GM12878 (cell line): Measurements from ENCODE around the gene KIAA1671. TPM values are rescaled to one million over a fixed set of nuclear protein-coding genes. Genes with fewer than 3 reads are reported as not detected.

Experiments used
- ATAC-seq: fragments of 200-7000 bp; cut with Tn5 transposase; 3 replicates; pipeline ENCODE4 v1.9.1; 2020; ENCODE audit warnings: mild to moderate bottlenecking, moderate library complexity
- BruUV-seq: library from RNA; stranded (reverse); fragments of 400-500 nt; replicated peaks from 2 replicates; lab custom pipeline; 2021; lab: Mats Ljungman, UMichigan
- CTCF ChIA-PET: fragments of 300-600 bp; sonication (Branson Sonifier 250); formaldehyde crosslinking; extraction: SDS; loops from one replicate; lab custom pipeline; 2021; ENCODE audit warnings: inconsistent platforms; lab: Yijun Ruan, JAX
- POLR2A ChIA-PET: fragments of 350-600 bp; formaldehyde crosslinking; extraction: SDS; loops from one replicate; lab custom pipeline; 2021; ENCODE audit warnings: inconsistent platforms; lab: Charles Lee
- RAD21 ChIA-PET: fragments of 300-600 bp; sonication (Branson Sonifier 250); formaldehyde crosslinking; loops from one replicate; lab custom pipeline; 2023; ENCODE audit warnings: antibody characterized with exemption; ENCODE audit not compliant: unreplicated experiment; lab: Charles Lee
- SMC1A ChIA-PET: fragments of 300-600 bp; sonication (Branson Sonifier 250); formaldehyde crosslinking; loops from one replicate; lab custom pipeline; 2023; ENCODE audit not compliant: unreplicated experiment, uncharacterized antibody; lab: Charles Lee
- DNase-seq: peaks from one replicate; pipeline ENCODE4 v3.0.0-alpha.2; 2011; ENCODE audit warnings: low read depth, low spot score
- FAIRE-seq: peaks from 3 replicates; lab custom pipeline; 2011; peaks lifted over from hg19 to GRCh38; lab: Jason Lieb, UNC
- H2AFZ ChIP-seq: 2 replicates; pipeline ENCODE4 v1.6.0; 2011; ENCODE audit warnings: low read depth, low read length, control low read depth; ENCODE audit not compliant: control insufficient read depth
- H3K27ac ChIP-seq: 2 replicates; pipeline ENCODE4 v1.5.1; 2011; ENCODE audit warnings: control low read depth; ENCODE audit not compliant: control insufficient read depth, insufficient read depth
- H3K27me3 ChIP-seq, 2 experiments: replicated peaks in 1 of 2; 2 replicates each; pipeline versions ENCODE4 v1.6.0 to v1.6.1; 2011; ENCODE audit warnings: low read length in 1 of 2; ENCODE audit not compliant: control insufficient read depth in 2 of 2, insufficient read depth in 2 of 2
- H3K36me3 ChIP-seq, 2 experiments: 2 replicates each; pipeline ENCODE4 v1.5.1; 2011; ENCODE audit warnings: low read length in 1 of 2; ENCODE audit not compliant: control insufficient read depth in 2 of 2, insufficient read depth in 2 of 2
- H3K4me1 ChIP-seq: 2 replicates; pipeline ENCODE4 v1.6.1; 2011; ENCODE audit warnings: mild to moderate bottlenecking, low read length, moderate library complexity, mixed read lengths; ENCODE audit not compliant: control insufficient read depth, insufficient read depth
- H3K4me2 ChIP-seq: 2 replicates; pipeline ENCODE4 v1.6.0; 2011; ENCODE audit warnings: control low read depth; ENCODE audit not compliant: control insufficient read depth, insufficient read depth
- H3K4me3 ChIP-seq: fragments of 200-600 bp; sonication (generic); 2 replicates; pipeline ENCODE4 v1.5.1; 2016
- H3K79me2 ChIP-seq: 2 replicates; pipeline ENCODE4 v1.6.0; 2011; ENCODE audit warnings: low read length; ENCODE audit not compliant: control insufficient read depth, insufficient read depth
- H3K9ac ChIP-seq: 2 replicates; pipeline ENCODE4 v1.8.0; 2011; ENCODE audit warnings: low read length, control low read depth, mixed read lengths; ENCODE audit not compliant: control insufficient read depth, insufficient read depth
- H3K9me3 ChIP-seq: replicated peaks from 3 replicates; pipeline ENCODE4 v1.5.1; 2011; ENCODE audit warnings: mild to moderate bottlenecking, low read length; ENCODE audit not compliant: control insufficient read depth, insufficient read depth
- H4K20me1 ChIP-seq: 2 replicates; pipeline ENCODE4 v1.6.0; 2011; ENCODE audit not compliant: control insufficient read depth, insufficient read depth
- CBFB ChIP-seq: IDR thresholded peaks from 2 replicates; pipeline ENCODE4 v1.6.1; 2016; ENCODE audit warnings: antibody characterized with exemption, low read depth
- CHD2 ChIP-seq: IDR thresholded peaks from 2 replicates; pipeline ENCODE4 v1.6.1; 2011; ENCODE audit warnings: low read depth, low read length, improper control_type of control experiment, borderline replicate concordance
- CHD4 ChIP-seq: fragments of 200-600 bp; sonication (generic); IDR thresholded peaks from 2 replicates; pipeline ENCODE4 v1.6.1; 2016; ENCODE audit warnings: mild to moderate bottlenecking
- CTCF ChIP-seq, 3 experiments: IDR thresholded peaks in 2 of 3; conservative IDR thresholded peaks in 1 of 3; 2 replicates each; pipeline ENCODE4 v1.5.1; 2011; ENCODE audit warnings: low read depth in 3 of 3, low read length in 3 of 3, mild to moderate bottlenecking in 3 of 3, control low read depth in 2 of 3, moderate library complexity in 2 of 3, inconsistent platforms in 1 of 3, mixed read lengths in 1 of 3; ENCODE audit not compliant: control insufficient read depth in 2 of 3, insufficient read depth in 1 of 3; ENCODE audit errors: extremely low read depth in 1 of 3
- EED ChIP-seq: sonication (generic); IDR thresholded peaks from 2 replicates; pipeline ENCODE4 v1.6.1; 2016; ENCODE audit warnings: antibody characterized with exemption, low read depth
- ESRRA ChIP-seq: IDR thresholded peaks from 2 replicates; pipeline ENCODE4 v1.6.1; 2012; ENCODE audit warnings: mild to moderate bottlenecking, low read length, improper control_type of control experiment
- ETV6 ChIP-seq, 2 experiments: fragments of 450-650 bp in 1 of 2; IDR thresholded peaks in 1 of 2; conservative IDR thresholded peaks in 1 of 2; 2 replicates each; pipeline ENCODE4 v1.6.1; 2014; ENCODE audit warnings: antibody characterized with exemption in 1 of 2, borderline replicate concordance in 1 of 2, low read depth in 1 of 2, mild to moderate bottlenecking in 1 of 2, moderate library complexity in 1 of 2
- FOS ChIP-seq: IDR thresholded peaks from 3 replicates; pipeline ENCODE4 v1.6.1; 2011; ENCODE audit warnings: borderline replicate concordance; ENCODE audit not compliant: insufficient read length; ENCODE audit errors: extremely low read depth
- JUND ChIP-seq: IDR thresholded peaks from 2 replicates; pipeline ENCODE4 v1.6.1; 2012; ENCODE audit warnings: low read depth, mild to moderate bottlenecking, low read length, improper control_type of control experiment, moderate library complexity
- NR2C1 ChIP-seq: fragments of 450-650 bp; IDR thresholded peaks from 2 replicates; pipeline ENCODE4 v1.6.1; 2017; ENCODE audit warnings: antibody characterized with exemption, mild to moderate bottlenecking, moderate library complexity
- PAX8 ChIP-seq: fragments of 450-650 bp; IDR thresholded peaks from 2 replicates; pipeline ENCODE4 v1.6.1; 2017; ENCODE audit warnings: mild to moderate bottlenecking, moderate library complexity
- RB1 ChIP-seq: fragments of 450-650 bp; formaldehyde crosslinking; IDR thresholded peaks from 2 replicates; pipeline ENCODE4 v1.6.1; 2017; ENCODE audit warnings: mild to moderate bottlenecking, borderline replicate concordance
- RELA ChIP-seq: fragments of 450-650 bp; IDR thresholded peaks from 2 replicates; pipeline ENCODE4 v1.8.0; 2014; ENCODE audit warnings: borderline replicate concordance; ENCODE audit not compliant: partially characterized antibody
- SIN3A ChIP-seq: IDR thresholded peaks from 2 replicates; pipeline ENCODE4 v1.6.1; 2012; ENCODE audit warnings: low read depth, low read length, improper control_type of control experiment
- SIX5 ChIP-seq: IDR thresholded peaks from 2 replicates; pipeline ENCODE4 v1.6.1; 2011; ENCODE audit warnings: mild to moderate bottlenecking, low read depth, low read length, moderate library complexity; ENCODE audit not compliant: severe bottlenecking
- SMAD5 ChIP-seq: IDR thresholded peaks from 2 replicates; pipeline ENCODE4 v1.6.1; 2016; ENCODE audit warnings: antibody characterized with exemption, low read depth
- SMARCA5 ChIP-seq: fragments of 450-650 bp; IDR thresholded peaks from 2 replicates; pipeline ENCODE4 v1.6.1; 2017; ENCODE audit warnings: mild to moderate bottlenecking
- WGBS: methylation state at CpG from one replicate; pipeline ENCODE4 v1.1.6; 2016; ENCODE audit warnings: low lambda C conversion rate; ENCODE audit not compliant: insufficient replicate concordance, insufficient coverage; ENCODE audit errors: missing lambda C conversion rate; 5-methylcytosine and 5-hydroxymethylcytosine counted together
- in situ Hi-C: fragments of 300-500 bp; cut with MboI; formaldehyde crosslinking; loops from 9 replicates; pipeline ENCODE4 v1.14.3; 2018; ENCODE audit warnings: mixed read lengths
- intact Hi-C: fragments of 100-400 bp; cut with micrococcal nuclease; formaldehyde crosslinking; loops from one replicate; pipeline ENCODE4 v1.14.2; 2022; ENCODE audit not compliant: unreplicated experiment
- polyA plus RNA-seq, 11 experiments: library from polyadenylated mRNA; depleted of rRNA in 4 of 11; unstranded in 6 of 11; stranded (reverse) in 5 of 11; fragments of >200 nt; fragmentation: Nextera tagmentation in 4 of 11; fragmentation: Illumina TruSeq in 1 of 11; extraction: Ambion mirVana in 4 of 11; extraction: Trizol in 1 of 11; gene quantifications; 1 replicate in 1 of 11; 2 replicates in 10 of 11; pipeline versions ENCODE4 v1.2.1 to v1.2.3, GENCODE V29; 2011 to 2016; ENCODE audit warnings: inconsistent platforms in 2 of 11, missing spikeins in 2 of 11, low read depth in 1 of 11
- total RNA-seq, 4 experiments: library from RNA; depleted of rRNA in 3 of 4; stranded (reverse); fragments of >200 nt in 3 of 4; fragmentation: Illumina TruSeq in 1 of 4; extraction: Trizol in 1 of 4; gene quantifications; 2 replicates each; pipeline versions ENCODE4 v1.2.1 to v1.2.3, GENCODE V29; 2013 to 2021
- TF ChIP-seq, protein P1 (sequence below): IDR thresholded peaks from 2 replicates; pipeline ENCODE4 v1.6.1; 2011; ENCODE audit warnings: low read depth, low read length, improper control_type of control experiment, borderline replicate concordance
- TF ChIP-seq, protein P2 (sequence below): fragments of 450-650 bp; IDR thresholded peaks from 2 replicates; pipeline ENCODE4 v1.6.1; 2017; ENCODE audit warnings: mild to moderate bottlenecking, moderate library complexity

KIAA1671 gene
- total and polyA plus RNA-seq, 10 of the 15 experiments (the other 5 are each of a cell fraction or from before 2014, with no cell fraction given): 0.05 to 2.7 (median 0.33) TPM

DNA sequence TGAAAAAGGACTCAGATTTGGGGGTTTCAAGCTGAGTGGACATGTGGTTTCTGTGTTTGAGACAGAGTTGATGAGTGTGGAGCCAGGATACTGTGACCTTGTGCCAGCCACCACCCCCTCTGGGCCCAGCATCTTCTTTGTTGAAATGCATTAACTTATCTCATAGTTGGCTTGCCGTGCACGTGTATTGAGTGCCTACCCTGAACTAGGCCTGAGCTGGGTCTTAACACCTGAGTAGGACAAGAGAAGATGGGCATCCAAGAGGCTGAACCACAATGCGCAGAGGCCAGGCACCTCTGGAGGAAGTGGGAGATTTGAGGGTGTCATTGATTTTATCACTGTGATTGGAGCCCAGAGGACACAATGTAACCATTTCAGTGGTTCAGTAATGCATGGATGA, 129.6 kb downstream of the KIAA1671 start:
- RAD21 ChIA-PET: interaction anchor here (0.7 to 3.5 kb wide), 16 partner anchors 8 to 691 kb away, joined by 3 to 35 read pairs (median 4); no protein-coding TSS in a partner anchor
- POLR2A ChIA-PET: no interaction called here
- in situ Hi-C loops: loop anchor here (5.0 kb wide), 2 partner anchors 90 to 250 kb away; no protein-coding TSS in a partner anchor
- CTCF ChIA-PET: interaction anchor here (0.9 to 9.4 kb wide), 21 partner anchors 8 to 251 kb away, joined by 3 to 160 read pairs (median 5); no protein-coding TSS in a partner anchor
- Histone ChIP-seq H2AFZ (no peak overlapping the region), H3K4me1 (peaks cover 30% of the 10 kb centered on the region), H3K79me2 (no peaks in the 10 kb centered on the region), H3K27ac (no peak overlapping the region), H3K4me2 (no peak overlapping the region), H3K9me3 (no peaks in the 10 kb centered on the region), H3K36me3 (no peaks in the 10 kb centered on the region), H4K20me1 (no peaks in the 10 kb centered on the region), H3K4me3 (no peak overlapping the region)
- WGBS: 58% methylated on average over 3 of the region's 3 CpGs
- FAIRE-seq: no peak
- no peak for DNase-seq
- SMC1A ChIA-PET: interaction anchor here (0.8 to 3.9 kb wide), 13 partner anchors 11 to 462 kb away, joined by 3 to 32 read pairs (median 4); no protein-coding TSS in a partner anchor
- no TSS peak for BruUV-seq
- no peak for ATAC-seq
- TF ChIP-seq SIN3A (no peak), CBFB (no peak), RB1 (no peak), EED (no peak), FOS (no peak), CHD4 (no peak), NR2C1 (no peak), ESRRA (no peak), JUND (no peak), ETV6 (conservative IDR thresholded peaks at IDR 0.05 in 1 of 2, IDR thresholded peaks at IDR 0.05 in 1 of 2; ENCODE audit: borderline replicate concordance in 1 of 2, low read depth in 1 of 2) (no peak), PAX8 (no peak), SMAD5 (no peak), CTCF (IDR thresholded peaks at IDR 0.05 in 2 of 3, conservative IDR thresholded peaks at IDR 0.05 in 1 of 3; ENCODE audit: control insufficient read depth in 2 of 3, extremely low read depth in 1 of 3, insufficient read depth in 1 of 3, low read depth in 3 of 3, low read length in 3 of 3) (no peak), SMARCA5 (no peak), SIX5 (no peak), RELA (no peak), CHD2 (no peak)
- TF ChIP-seq, protein P1, sequence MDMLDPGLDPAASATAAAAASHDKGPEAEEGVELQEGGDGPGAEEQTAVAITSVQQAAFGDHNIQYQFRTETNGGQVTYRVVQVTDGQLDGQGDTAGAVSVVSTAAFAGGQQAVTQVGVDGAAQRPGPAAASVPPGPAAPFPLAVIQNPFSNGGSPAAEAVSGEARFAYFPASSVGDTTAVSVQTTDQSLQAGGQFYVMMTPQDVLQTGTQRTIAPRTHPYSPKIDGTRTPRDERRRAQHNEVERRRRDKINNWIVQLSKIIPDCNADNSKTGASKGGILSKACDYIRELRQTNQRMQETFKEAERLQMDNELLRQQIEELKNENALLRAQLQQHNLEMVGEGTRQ: no peak
- TF ChIP-seq, protein P2, sequence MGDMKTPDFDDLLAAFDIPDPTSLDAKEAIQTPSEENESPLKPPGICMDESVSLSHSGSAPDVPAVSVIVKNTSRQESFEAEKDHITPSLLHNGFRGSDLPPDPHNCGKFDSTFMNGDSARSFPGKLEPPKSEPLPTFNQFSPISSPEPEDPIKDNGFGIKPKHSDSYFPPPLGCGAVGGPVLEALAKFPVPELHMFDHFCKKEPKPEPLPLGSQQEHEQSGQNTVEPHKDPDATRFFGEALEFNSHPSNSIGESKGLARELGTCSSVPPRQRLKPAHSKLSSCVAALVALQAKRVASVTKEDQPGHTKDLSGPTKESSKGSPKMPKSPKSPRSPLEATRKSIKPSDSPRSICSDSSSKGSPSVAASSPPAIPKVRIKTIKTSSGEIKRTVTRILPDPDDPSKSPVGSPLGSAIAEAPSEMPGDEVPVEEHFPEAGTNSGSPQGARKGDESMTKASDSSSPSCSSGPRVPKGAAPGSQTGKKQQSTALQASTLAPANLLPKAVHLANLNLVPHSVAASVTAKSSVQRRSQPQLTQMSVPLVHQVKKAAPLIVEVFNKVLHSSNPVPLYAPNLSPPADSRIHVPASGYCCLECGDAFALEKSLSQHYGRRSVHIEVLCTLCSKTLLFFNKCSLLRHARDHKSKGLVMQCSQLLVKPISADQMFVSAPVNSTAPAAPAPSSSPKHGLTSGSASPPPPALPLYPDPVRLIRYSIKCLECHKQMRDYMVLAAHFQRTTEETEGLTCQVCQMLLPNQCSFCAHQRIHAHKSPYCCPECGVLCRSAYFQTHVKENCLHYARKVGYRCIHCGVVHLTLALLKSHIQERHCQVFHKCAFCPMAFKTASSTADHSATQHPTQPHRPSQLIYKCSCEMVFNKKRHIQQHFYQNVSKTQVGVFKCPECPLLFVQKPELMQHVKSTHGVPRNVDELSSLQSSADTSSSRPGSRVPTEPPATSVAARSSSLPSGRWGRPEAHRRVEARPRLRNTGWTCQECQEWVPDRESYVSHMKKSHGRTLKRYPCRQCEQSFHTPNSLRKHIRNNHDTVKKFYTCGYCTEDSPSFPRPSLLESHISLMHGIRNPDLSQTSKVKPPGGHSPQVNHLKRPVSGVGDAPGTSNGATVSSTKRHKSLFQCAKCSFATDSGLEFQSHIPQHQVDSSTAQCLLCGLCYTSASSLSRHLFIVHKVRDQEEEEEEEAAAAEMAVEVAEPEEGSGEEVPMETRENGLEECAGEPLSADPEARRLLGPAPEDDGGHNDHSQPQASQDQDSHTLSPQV: no peak
- TF ChIP-seq, all 136 proteins: peak for 0
- intact Hi-C loops: no loop called here
- Histone ChIP-seq H3K27me3 (no peaks in the 10 kb centered on the region), H3K9ac (no peak overlapping the region)
